ENCODE results near the gene NT5M. TPM values are rescaled to one million over a fixed set of nuclear protein-coding genes. Genes with fewer than 3 reads are reported as not detected.
A peak's percentile ranks its signal among the peaks of the same experiment; 100 is the strongest.

Gene NT5M
- total RNA-seq, 2 experiments from 2014 or later: 1.8 to 2.9 TPM

DNA sequence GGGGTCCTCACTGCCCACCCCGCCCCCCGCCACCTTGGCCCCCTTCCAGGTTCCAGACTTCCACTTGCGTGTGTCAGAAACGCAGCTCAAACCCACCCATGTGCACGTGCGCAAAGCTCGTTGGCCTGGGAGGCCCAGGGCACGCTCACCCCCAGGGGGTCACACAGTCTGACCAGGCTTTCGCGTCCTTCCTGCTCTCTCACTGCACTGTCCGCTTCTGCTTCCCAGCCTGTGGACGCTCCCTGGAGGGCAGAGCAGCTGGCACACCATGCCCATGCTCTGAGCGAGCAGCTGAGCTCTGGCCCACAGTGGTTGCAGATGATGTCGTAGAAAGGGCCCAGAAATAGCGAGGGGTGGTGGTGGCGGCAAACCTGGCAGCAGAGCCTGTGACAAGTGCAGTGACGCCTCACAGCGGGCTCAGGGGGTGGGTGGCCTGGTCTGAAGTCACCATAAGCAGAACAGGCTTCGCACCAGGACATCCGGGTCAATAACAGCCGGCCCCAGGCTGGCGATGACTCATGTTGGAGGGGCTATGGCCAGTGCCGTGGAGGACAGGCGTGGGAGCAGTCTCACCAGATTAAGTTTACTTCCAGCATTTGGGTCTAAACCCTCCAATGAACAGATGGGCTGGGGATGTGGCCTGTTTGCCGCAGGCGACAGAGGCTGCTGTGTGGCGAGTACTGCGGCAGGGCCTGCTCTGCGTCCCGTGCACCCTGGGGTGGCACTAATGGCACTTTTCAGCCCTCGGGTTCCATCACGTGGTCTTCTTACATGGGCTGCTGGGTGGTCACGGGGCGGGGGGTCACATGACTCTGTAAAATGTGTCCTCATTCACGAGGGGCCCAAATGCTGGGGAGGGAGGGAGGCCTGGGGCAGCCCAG lies 49.0 kb downstream of the NT5M start:
- POLR2A ChIA-PET: no interaction called here
- Mint-ChIP-seq H3K27ac (no peak overlapping the region), H3K4me3 (no peak overlapping the region)

GRCh38 chr17:17352836-17353624 lies 49.9 kb downstream of the NT5M start:
- Histone ChIP-seq H3K4me3 (ENCODE audit: low read length) (no peak overlapping the region), H3K36me3 (ENCODE audit: insufficient read depth, low read length) (no peaks in the 10 kb centered on the region), H3K9me3 (ENCODE audit: control insufficient read depth in 1 of 2, insufficient read depth in 1 of 2, low read length in 2 of 2) (no peaks in the 10 kb centered on the region), H3K27ac (ENCODE audit: low read depth in 1 of 2, low read length in 2 of 2) (no peak overlapping the region), H3K27me3 (ENCODE audit: control insufficient read depth in 1 of 2, insufficient read depth in 2 of 2, low read length in 2 of 2) (peaks cover 0 to 2% of the 10 kb centered on the region in 2 experiments), H3K4me1 (ENCODE audit: insufficient read depth, low read length) (peaks cover 5% of the 10 kb centered on the region)
- ChIA-PET CTCF (no interaction called here), POLR2A (no interaction called here)
- no peak for ATAC-seq (ENCODE audit: poor library complexity)
- TF ChIP-seq, protein P1, sequence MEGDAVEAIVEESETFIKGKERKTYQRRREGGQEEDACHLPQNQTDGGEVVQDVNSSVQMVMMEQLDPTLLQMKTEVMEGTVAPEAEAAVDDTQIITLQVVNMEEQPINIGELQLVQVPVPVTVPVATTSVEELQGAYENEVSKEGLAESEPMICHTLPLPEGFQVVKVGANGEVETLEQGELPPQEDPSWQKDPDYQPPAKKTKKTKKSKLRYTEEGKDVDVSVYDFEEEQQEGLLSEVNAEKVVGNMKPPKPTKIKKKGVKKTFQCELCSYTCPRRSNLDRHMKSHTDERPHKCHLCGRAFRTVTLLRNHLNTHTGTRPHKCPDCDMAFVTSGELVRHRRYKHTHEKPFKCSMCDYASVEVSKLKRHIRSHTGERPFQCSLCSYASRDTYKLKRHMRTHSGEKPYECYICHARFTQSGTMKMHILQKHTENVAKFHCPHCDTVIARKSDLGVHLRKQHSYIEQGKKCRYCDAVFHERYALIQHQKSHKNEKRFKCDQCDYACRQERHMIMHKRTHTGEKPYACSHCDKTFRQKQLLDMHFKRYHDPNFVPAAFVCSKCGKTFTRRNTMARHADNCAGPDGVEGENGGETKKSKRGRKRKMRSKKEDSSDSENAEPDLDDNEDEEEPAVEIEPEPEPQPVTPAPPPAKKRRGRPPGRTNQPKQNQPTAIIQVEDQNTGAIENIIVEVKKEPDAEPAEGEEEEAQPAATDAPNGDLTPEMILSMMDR (IDR thresholded peaks at IDR 0.05): no peak
- no peaks in the 10 kb centered on the region for H3K4me1 Mint-ChIP-seq (ENCODE audit: low read depth)
- no peak overlapping the region for H3K4me3 Mint-ChIP-seq
- H3K9me3 Mint-ChIP-seq: no peaks in the 10 kb centered on the region
- peak in 2 of 14 experiments; percentile 14 to 16 for DNase-seq
- H3K27ac Mint-ChIP-seq: no peak overlapping the region
- no peaks in the 10 kb centered on the region for H3K36me3 Mint-ChIP-seq (ENCODE audit: low read depth)
- H3K27me3 Mint-ChIP-seq: no peaks in the 10 kb centered on the region
- intact Hi-C loops (cut with DNase I, micrococcal nuclease): no loop called here

More for the DNA sequence above, 49.0 kb downstream of the NT5M start:
- Mint-ChIP-seq H3K9me3 (no peaks in the 10 kb centered on the region), H3K36me3 (ENCODE audit: low read depth) (no peaks in the 10 kb centered on the region), H3K27me3 (no peaks in the 10 kb centered on the region), H3K4me1 (ENCODE audit: low read depth) (no peaks in the 10 kb centered on the region)
- DNase-seq (peak in 2 of 14 experiments; percentile 12 to 19), ATAC-seq (ENCODE audit: poor library complexity) (no peak)
- no peaks in the 10 kb centered on the region for H3K9me3 ChIP-seq (ENCODE audit: control insufficient read depth in 1 of 2, insufficient read depth in 1 of 2, low read length in 2 of 2)
- intact Hi-C loops (cut with DNase I, micrococcal nuclease): no loop called here
- H3K36me3 ChIP-seq (ENCODE audit: insufficient read depth, low read length): no peaks in the 10 kb centered on the region
- peaks cover 0 to 2% of the 10 kb centered on the region in 2 experiments for H3K27me3 ChIP-seq (ENCODE audit: control insufficient read depth in 1 of 2, insufficient read depth in 2 of 2, low read length in 2 of 2)
- CTCF ChIA-PET: no interaction called here
- TF ChIP-seq, protein P1 (IDR thresholded peaks at IDR 0.05): no peak
- no peak overlapping the region for H3K27ac ChIP-seq (ENCODE audit: low read depth in 1 of 2, low read length in 2 of 2)
- no peak overlapping the region for H3K4me3 ChIP-seq (ENCODE audit: low read length)
- H3K4me1 ChIP-seq (ENCODE audit: insufficient read depth, low read length): peaks cover 5% of the 10 kb centered on the region

DNA sequence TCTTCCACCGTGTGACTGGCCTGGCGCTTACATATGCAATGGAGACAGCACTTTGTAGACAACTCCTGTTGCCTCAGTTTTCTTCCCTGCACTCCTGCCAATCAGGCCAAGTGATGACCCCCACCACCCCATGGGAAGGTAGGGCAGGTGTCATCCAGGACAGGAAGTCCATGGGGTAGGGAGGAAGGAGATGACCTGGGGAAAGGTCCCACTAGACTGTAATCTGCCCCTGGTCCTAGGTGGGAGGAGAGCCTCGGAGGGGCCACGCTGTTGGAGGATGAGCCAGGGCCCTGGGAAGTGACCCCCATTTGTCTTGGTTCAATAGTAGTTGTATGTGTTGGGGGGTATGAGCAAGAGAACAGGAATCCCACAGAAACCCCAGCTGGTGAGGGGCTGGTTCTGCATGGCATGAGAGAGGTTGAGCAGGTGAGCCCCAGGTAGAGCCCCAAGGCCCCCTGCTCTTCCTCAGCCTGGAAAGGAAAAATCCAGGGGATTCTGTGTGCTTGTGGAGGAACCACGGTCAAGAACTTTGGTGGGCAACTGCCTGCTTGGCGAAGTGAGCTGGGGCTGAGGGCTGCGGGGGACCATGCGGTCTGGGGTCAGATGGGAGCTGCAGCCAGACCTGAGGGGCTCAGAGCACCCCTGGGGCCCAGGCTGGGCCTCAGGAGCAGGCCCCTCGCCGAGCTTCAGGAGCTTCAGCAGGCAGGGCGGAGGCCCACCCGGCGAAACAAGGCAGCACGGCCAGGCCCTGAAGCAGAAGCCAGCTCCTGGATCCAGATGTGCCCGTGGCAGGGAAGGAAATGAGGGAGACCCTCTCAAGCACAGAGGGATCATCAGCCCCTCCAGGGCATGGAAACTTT lies 50.7 kb downstream of the NT5M start:
- ChIA-PET CTCF (interaction anchor here (1.4 to 3.2 kb wide), 3 partner anchors 13 to 288 kb away, joined by 3 to 22 read pairs (median 7); no protein-coding TSS in a partner anchor), POLR2A (no interaction called here)
- H3K27ac ChIP-seq (ENCODE audit: low read depth in 1 of 2, low read length in 2 of 2): no peak overlapping the region
- no peak overlapping the region for H3K4me3 Mint-ChIP-seq
- ATAC-seq (ENCODE audit: poor library complexity) (no peak), DNase-seq (peak in 2 of 14 experiments; percentile 2 to 23)
- no peaks in the 10 kb centered on the region for H3K36me3 Mint-ChIP-seq (ENCODE audit: low read depth)
- no peaks in the 10 kb centered on the region for H3K9me3 ChIP-seq (ENCODE audit: control insufficient read depth in 1 of 2, insufficient read depth in 1 of 2, low read length in 2 of 2)
- no peaks in the 10 kb centered on the region for H3K27me3 Mint-ChIP-seq
- TF ChIP-seq, protein P1 (IDR thresholded peaks at IDR 0.05): no peak
- H3K27ac Mint-ChIP-seq: no peak overlapping the region
- no peaks in the 10 kb centered on the region for H3K36me3 ChIP-seq (ENCODE audit: insufficient read depth, low read length)
- H3K4me1 Mint-ChIP-seq (ENCODE audit: low read depth): no peaks in the 10 kb centered on the region
- no peak overlapping the region for H3K4me3 ChIP-seq (ENCODE audit: low read length)
- H3K27me3 ChIP-seq (ENCODE audit: control insufficient read depth in 1 of 2, insufficient read depth in 2 of 2, low read length in 2 of 2): peaks cover 0 to 2% of the 10 kb centered on the region in 2 experiments
- intact Hi-C loops (cut with DNase I, micrococcal nuclease): loop anchor here in 1 of 2 experiments (2.0 kb wide), 1 partner anchor 215 kb away; no protein-coding TSS in a partner anchor
- H3K9me3 Mint-ChIP-seq: no peaks in the 10 kb centered on the region
- peaks cover 5% of the 10 kb centered on the region for H3K4me1 ChIP-seq (ENCODE audit: insufficient read depth, low read length)

All from CD4-positive, alpha-beta T cell (primary cell).